ENCODE data around the gene GALNT9. TPM values are rescaled to one million over a fixed set of nuclear protein-coding genes. Genes with fewer than 3 reads are reported as not detected.

Gene GALNT9
- polyA plus RNA-seq, 1 donor from 2014 or later: 13.5 TPM

DNA sequence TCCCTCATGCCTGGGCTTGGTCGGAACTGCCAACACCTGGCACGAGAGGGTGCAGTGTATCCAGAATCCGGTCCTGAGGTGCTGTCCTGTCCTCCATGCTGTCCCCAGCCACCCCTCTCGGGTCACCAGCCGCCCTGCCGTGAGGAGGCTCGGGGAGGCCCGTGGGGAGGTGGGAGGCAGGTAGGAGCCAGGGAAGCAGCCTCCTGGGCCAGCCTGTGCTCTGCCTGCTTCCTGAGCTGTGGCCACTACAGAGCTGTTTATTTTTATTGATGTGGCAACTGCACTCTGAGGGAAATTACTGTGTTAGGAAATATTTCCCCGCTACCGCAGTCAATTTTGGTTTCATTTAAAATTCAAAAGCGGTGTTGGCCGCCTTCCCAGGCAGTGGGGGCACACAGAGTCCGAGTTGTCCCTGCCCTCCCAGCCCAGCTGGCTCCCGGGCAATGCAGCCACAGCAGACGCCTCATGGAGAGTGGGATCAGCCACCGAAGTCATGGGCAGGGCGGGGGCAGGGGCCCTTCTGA is 166.8 kb downstream of the GALNT9 start:
- H3K27ac ChIP-seq (ENCODE audit: low read length): no peak overlapping the region
- no peak for TF ChIP-seq EZH2 (IDR thresholded peaks at IDR 0.05; ENCODE audit: borderline replicate concordance, insufficient read depth, low read length, poor library complexity, severe bottlenecking)
- TF ChIP-seq SMC3 (conservative IDR thresholded peaks at IDR 0.05; ENCODE audit: poor library complexity): no peak
- no peak for TF ChIP-seq TAF1 (IDR thresholded peaks at IDR 0.05; ENCODE audit: low read depth)
- TF ChIP-seq MXI1 (conservative IDR thresholded peaks at IDR 0.05; ENCODE audit: poor library complexity, severe bottlenecking): no peak
- H3K79me2 ChIP-seq (replicated peaks; ENCODE audit: insufficient read depth, low read length): no peaks in the 10 kb centered on the region
- H3K27me3 ChIP-seq (ENCODE audit: insufficient read depth, low read depth, low read length): no peaks in the 10 kb centered on the region
- no peaks in the 10 kb centered on the region for H3K9me3 ChIP-seq (ENCODE audit: low read length)
- no peaks in the 10 kb centered on the region for H3K9me2 ChIP-seq (ENCODE audit: insufficient read depth, low read length)
- H4K20me1 ChIP-seq (ENCODE audit: insufficient read depth): no peaks in the 10 kb centered on the region
- H3K36me3 ChIP-seq (ENCODE audit: insufficient read depth, low read length): no peaks in the 10 kb centered on the region
- H3K4me3 ChIP-seq (ENCODE audit: low read length): no peak overlapping the region
- H3K4me2 ChIP-seq (ENCODE audit: low read length): no peak overlapping the region
- no peak overlapping the region for H3K9ac ChIP-seq (ENCODE audit: low read length)
- H3F3A ChIP-seq (ENCODE audit: insufficient read depth, low read length, poor library complexity, severe bottlenecking): no peaks in the 10 kb centered on the region
- no peak overlapping the region for H2AFZ ChIP-seq (ENCODE audit: low read depth, low read length)

DNA sequence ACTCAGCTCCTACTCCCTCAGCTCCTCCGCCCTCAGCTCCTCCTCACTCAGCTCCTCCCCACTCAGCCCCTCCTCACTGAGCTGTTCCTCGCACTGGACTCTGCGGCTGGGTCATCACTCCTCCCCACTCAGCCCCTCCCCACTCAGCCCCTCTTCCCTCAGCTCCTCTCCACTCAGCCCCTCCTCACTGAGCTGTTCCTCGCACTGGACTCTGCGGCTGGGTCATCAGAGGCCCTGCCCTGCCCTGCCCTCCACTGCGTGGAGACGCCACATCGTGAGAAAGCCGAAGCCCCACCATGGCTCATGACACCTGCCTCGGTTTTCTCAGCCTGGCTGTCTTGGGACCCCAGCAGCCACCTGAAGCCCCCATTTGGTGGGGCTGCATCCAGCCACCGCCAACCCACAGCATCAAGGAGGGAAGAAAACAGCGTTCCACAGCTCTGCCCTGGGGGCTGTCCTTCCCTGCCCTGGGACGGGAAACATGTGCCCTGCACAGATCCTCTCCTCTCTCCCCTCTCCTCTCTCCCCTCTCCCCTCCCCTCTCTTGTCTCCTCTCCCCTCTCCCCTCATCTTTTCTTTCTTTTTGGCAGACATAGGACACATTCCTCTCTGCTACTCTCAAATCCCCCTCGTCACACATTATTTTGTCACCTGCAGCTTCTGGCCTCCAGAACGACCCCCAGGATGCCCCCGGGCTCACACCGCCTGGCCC is 167.4 kb downstream of the GALNT9 start:
- H3K4me3 ChIP-seq (ENCODE audit: low read length): no peak overlapping the region
- no peak overlapping the region for H3K27ac ChIP-seq (ENCODE audit: low read length)
- H3K36me3 ChIP-seq (ENCODE audit: insufficient read depth, low read length): no peaks in the 10 kb centered on the region
- H3K27me3 ChIP-seq (ENCODE audit: insufficient read depth, low read depth, low read length): no peaks in the 10 kb centered on the region
- TF ChIP-seq TAF1 (IDR thresholded peaks at IDR 0.05; ENCODE audit: low read depth) (no peak), EZH2 (IDR thresholded peaks at IDR 0.05; ENCODE audit: borderline replicate concordance, insufficient read depth, low read length, poor library complexity, severe bottlenecking) (no peak), RAD21 (conservative IDR thresholded peaks at IDR 0.05) (no peak), SMC3 (conservative IDR thresholded peaks at IDR 0.05; ENCODE audit: poor library complexity) (no peak)
- no peaks in the 10 kb centered on the region for H3K9me2 ChIP-seq (ENCODE audit: insufficient read depth, low read length)
- no peaks in the 10 kb centered on the region for H3K9me3 ChIP-seq (ENCODE audit: low read length)
- no peak overlapping the region for H3K4me2 ChIP-seq (ENCODE audit: low read length)
- no peaks in the 10 kb centered on the region for H3K79me2 ChIP-seq (replicated peaks; ENCODE audit: insufficient read depth, low read length)
- H3K9ac ChIP-seq (ENCODE audit: low read length): no peak overlapping the region
- H2AFZ ChIP-seq (ENCODE audit: low read depth, low read length): no peak overlapping the region
- H4K20me1 ChIP-seq (ENCODE audit: insufficient read depth): no peaks in the 10 kb centered on the region
- no peaks in the 10 kb centered on the region for H3F3A ChIP-seq (ENCODE audit: insufficient read depth, low read length, poor library complexity, severe bottlenecking)

DNA sequence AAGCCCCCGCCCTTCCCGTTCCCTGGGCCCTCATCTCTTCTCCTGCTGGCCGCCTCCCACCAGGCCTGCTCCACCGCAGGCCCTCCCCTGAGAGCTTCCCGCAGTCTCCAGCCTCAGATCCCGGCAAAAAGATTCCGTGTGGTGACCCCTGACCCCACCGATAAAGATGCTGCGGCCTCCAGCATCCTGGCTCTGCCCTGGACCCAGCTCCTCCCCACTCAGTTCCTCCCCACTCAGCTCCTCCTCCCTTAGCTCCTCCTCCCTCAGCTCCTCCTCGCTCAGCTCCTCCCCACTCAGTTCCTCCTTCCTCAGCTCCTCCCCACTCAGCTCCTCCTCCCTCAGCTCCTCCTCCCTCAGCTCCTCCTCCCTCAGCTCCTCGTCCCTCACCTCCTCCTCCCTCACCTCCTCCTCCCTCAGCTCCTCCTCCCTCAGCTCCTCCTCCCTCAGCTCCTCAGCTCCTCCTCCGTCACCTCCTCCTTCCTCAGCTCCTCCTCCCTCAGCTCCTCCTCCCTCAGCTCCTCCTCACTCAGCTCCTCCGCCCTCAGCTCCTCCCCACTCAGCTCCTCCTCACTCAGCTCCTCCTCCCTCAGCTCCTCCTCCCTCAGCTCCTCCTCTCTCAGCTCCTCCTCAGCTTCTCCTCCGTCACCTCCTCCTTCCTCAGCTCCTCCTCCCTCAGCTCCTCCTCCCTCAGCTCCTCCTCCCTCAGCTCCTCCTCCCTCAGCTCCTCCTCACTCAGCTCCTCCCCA is 168.2 kb downstream of the GALNT9 start:
- H3K9me3 ChIP-seq (ENCODE audit: low read length): no peaks in the 10 kb centered on the region
- no peak overlapping the region for H3K27ac ChIP-seq (ENCODE audit: low read length)
- H4K20me1 ChIP-seq (ENCODE audit: insufficient read depth): no peaks in the 10 kb centered on the region
- no peak overlapping the region for H3K4me3 ChIP-seq (ENCODE audit: low read length)
- no peaks in the 10 kb centered on the region for H3K9me2 ChIP-seq (ENCODE audit: insufficient read depth, low read length)
- no peaks in the 10 kb centered on the region for H3K36me3 ChIP-seq (ENCODE audit: insufficient read depth, low read length)
- no peaks in the 10 kb centered on the region for H3K27me3 ChIP-seq (ENCODE audit: insufficient read depth, low read depth, low read length)
- H3K9ac ChIP-seq (ENCODE audit: low read length): no peak overlapping the region
- no peak overlapping the region for H3K4me2 ChIP-seq (ENCODE audit: low read length)
- H2AFZ ChIP-seq (ENCODE audit: low read depth, low read length): no peak overlapping the region
- no peaks in the 10 kb centered on the region for H3F3A ChIP-seq (ENCODE audit: insufficient read depth, low read length, poor library complexity, severe bottlenecking)
- TF ChIP-seq POLR2AphosphoS5 (IDR thresholded peaks at IDR 0.05) (no peak), EZH2 (IDR thresholded peaks at IDR 0.05; ENCODE audit: borderline replicate concordance, insufficient read depth, low read length, poor library complexity, severe bottlenecking) (no peak), SMC3 (conservative IDR thresholded peaks at IDR 0.05; ENCODE audit: poor library complexity) (no peak), EP300 (conservative IDR thresholded peaks at IDR 0.05; ENCODE audit: poor library complexity, severe bottlenecking) (no peak), RAD21 (conservative IDR thresholded peaks at IDR 0.05) (no peak), MXI1 (conservative IDR thresholded peaks at IDR 0.05; ENCODE audit: poor library complexity, severe bottlenecking) (no peak), TAF1 (IDR thresholded peaks at IDR 0.05; ENCODE audit: low read depth) (no peak)
- TF ChIP-seq, protein P1, sequence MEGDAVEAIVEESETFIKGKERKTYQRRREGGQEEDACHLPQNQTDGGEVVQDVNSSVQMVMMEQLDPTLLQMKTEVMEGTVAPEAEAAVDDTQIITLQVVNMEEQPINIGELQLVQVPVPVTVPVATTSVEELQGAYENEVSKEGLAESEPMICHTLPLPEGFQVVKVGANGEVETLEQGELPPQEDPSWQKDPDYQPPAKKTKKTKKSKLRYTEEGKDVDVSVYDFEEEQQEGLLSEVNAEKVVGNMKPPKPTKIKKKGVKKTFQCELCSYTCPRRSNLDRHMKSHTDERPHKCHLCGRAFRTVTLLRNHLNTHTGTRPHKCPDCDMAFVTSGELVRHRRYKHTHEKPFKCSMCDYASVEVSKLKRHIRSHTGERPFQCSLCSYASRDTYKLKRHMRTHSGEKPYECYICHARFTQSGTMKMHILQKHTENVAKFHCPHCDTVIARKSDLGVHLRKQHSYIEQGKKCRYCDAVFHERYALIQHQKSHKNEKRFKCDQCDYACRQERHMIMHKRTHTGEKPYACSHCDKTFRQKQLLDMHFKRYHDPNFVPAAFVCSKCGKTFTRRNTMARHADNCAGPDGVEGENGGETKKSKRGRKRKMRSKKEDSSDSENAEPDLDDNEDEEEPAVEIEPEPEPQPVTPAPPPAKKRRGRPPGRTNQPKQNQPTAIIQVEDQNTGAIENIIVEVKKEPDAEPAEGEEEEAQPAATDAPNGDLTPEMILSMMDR (IDR thresholded peaks at IDR 0.05; ENCODE audit: poor library complexity, severe bottlenecking): no peak
- TF ChIP-seq, protein P2, sequence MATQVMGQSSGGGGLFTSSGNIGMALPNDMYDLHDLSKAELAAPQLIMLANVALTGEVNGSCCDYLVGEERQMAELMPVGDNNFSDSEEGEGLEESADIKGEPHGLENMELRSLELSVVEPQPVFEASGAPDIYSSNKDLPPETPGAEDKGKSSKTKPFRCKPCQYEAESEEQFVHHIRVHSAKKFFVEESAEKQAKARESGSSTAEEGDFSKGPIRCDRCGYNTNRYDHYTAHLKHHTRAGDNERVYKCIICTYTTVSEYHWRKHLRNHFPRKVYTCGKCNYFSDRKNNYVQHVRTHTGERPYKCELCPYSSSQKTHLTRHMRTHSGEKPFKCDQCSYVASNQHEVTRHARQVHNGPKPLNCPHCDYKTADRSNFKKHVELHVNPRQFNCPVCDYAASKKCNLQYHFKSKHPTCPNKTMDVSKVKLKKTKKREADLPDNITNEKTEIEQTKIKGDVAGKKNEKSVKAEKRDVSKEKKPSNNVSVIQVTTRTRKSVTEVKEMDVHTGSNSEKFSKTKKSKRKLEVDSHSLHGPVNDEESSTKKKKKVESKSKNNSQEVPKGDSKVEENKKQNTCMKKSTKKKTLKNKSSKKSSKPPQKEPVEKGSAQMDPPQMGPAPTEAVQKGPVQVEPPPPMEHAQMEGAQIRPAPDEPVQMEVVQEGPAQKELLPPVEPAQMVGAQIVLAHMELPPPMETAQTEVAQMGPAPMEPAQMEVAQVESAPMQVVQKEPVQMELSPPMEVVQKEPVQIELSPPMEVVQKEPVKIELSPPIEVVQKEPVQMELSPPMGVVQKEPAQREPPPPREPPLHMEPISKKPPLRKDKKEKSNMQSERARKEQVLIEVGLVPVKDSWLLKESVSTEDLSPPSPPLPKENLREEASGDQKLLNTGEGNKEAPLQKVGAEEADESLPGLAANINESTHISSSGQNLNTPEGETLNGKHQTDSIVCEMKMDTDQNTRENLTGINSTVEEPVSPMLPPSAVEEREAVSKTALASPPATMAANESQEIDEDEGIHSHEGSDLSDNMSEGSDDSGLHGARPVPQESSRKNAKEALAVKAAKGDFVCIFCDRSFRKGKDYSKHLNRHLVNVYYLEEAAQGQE (IDR thresholded peaks at IDR 0.05; ENCODE audit: borderline replicate concordance): no peak
- no peaks in the 10 kb centered on the region for H3K79me2 ChIP-seq (replicated peaks; ENCODE audit: insufficient read depth, low read length)
